ENCODE results near the gene OLIG1.

GRCh38 chr21:33078907-33079582 is 9.1 kb downstream of the OLIG1 start:
- TF ChIP-seq JUN (IDR thresholded peaks at IDR 0.05; ENCODE audit: low read depth, low read length) (no peak), EZH2 (IDR thresholded peaks at IDR 0.05; ENCODE audit: low read depth, low read length, severe bottlenecking) (no peak), SIN3A (conservative IDR thresholded peaks at IDR 0.05 in 1 of 2, IDR thresholded peaks at IDR 0.05 in 1 of 2; ENCODE audit: low read depth in 1 of 2, low read length in 2 of 2) (no peak)
- TF ChIP-seq, protein P1, sequence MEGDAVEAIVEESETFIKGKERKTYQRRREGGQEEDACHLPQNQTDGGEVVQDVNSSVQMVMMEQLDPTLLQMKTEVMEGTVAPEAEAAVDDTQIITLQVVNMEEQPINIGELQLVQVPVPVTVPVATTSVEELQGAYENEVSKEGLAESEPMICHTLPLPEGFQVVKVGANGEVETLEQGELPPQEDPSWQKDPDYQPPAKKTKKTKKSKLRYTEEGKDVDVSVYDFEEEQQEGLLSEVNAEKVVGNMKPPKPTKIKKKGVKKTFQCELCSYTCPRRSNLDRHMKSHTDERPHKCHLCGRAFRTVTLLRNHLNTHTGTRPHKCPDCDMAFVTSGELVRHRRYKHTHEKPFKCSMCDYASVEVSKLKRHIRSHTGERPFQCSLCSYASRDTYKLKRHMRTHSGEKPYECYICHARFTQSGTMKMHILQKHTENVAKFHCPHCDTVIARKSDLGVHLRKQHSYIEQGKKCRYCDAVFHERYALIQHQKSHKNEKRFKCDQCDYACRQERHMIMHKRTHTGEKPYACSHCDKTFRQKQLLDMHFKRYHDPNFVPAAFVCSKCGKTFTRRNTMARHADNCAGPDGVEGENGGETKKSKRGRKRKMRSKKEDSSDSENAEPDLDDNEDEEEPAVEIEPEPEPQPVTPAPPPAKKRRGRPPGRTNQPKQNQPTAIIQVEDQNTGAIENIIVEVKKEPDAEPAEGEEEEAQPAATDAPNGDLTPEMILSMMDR (IDR thresholded peaks at IDR 0.05; ENCODE audit: control extremely low read depth in 1 of 3, insufficient read depth in 1 of 3, low read depth in 1 of 3, low read length in 3 of 3): no peak

Measured in H1 (cell line).